ENCODE measurements around the gene SGO2. TPM values are rescaled to one million over a fixed set of nuclear protein-coding genes. Genes with fewer than 3 reads are reported as not detected.
A peak's percentile ranks its signal among the peaks of the same experiment; 100 is the strongest.

The SGO2 gene
- total RNA-seq, 1 donor from 2014 or later = 6.6 TPM

DNA sequence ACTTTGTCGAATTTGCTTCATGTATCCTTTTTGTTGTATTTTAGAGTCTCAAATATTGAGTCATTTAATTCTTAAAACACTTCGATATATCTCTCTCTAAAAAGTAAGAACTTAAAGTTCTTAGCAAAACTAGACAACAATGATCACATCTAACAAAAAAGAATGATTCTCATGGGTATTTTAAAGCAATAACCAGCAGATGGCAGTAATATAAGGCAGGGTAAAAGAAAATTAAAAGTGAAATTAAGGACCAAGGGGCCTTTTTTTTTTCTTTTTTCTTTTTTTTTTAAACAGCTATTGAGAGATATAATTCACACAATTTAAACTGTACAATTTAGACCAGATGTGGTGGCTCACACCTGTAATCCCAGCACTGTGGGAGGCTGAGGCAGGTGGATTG, 50.0 kb downstream of the SGO2 start:
- H3K36me3 Mint-ChIP-seq (ENCODE audit: unreplicated experiment) = no peaks in the 10 kb centered on the region
- H3K9me3 Mint-ChIP-seq (ENCODE audit: unreplicated experiment) = no peaks in the 10 kb centered on the region
- TF ChIP-seq, protein P1, sequence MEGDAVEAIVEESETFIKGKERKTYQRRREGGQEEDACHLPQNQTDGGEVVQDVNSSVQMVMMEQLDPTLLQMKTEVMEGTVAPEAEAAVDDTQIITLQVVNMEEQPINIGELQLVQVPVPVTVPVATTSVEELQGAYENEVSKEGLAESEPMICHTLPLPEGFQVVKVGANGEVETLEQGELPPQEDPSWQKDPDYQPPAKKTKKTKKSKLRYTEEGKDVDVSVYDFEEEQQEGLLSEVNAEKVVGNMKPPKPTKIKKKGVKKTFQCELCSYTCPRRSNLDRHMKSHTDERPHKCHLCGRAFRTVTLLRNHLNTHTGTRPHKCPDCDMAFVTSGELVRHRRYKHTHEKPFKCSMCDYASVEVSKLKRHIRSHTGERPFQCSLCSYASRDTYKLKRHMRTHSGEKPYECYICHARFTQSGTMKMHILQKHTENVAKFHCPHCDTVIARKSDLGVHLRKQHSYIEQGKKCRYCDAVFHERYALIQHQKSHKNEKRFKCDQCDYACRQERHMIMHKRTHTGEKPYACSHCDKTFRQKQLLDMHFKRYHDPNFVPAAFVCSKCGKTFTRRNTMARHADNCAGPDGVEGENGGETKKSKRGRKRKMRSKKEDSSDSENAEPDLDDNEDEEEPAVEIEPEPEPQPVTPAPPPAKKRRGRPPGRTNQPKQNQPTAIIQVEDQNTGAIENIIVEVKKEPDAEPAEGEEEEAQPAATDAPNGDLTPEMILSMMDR (IDR thresholded peaks at IDR 0.05; ENCODE audit: partially characterized antibody, unreplicated experiment) = no peak
- no peaks in the 10 kb centered on the region for H3K4me1 Mint-ChIP-seq (ENCODE audit: low read depth, unreplicated experiment)
- H3K27ac Mint-ChIP-seq (ENCODE audit: unreplicated experiment) = no peak overlapping the region
- no peaks in the 10 kb centered on the region for H3K27me3 Mint-ChIP-seq (ENCODE audit: unreplicated experiment)
- no peak overlapping the region for H3K4me3 Mint-ChIP-seq (ENCODE audit: unreplicated experiment)
- DNase-seq = no peak

- H3K27ac Mint-ChIP-seq (ENCODE audit: unreplicated experiment) = no peak overlapping the region
- TF ChIP-seq, protein P1 (IDR thresholded peaks at IDR 0.05; ENCODE audit: partially characterized antibody, unreplicated experiment) = peak; percentile 35
- no peaks in the 10 kb centered on the region for H3K9me3 Mint-ChIP-seq (ENCODE audit: unreplicated experiment)
- no peak for DNase-seq
- H3K4me1 Mint-ChIP-seq (ENCODE audit: low read depth, unreplicated experiment) = no peaks in the 10 kb centered on the region
- no peaks in the 10 kb centered on the region for H3K36me3 Mint-ChIP-seq (ENCODE audit: unreplicated experiment)
- no peak overlapping the region for H3K4me3 Mint-ChIP-seq (ENCODE audit: unreplicated experiment)
- no peaks in the 10 kb centered on the region for H3K27me3 Mint-ChIP-seq (ENCODE audit: unreplicated experiment)
These were observed 51.0 kb downstream of the SGO2 start for GRCh38 chr2:200577027-200577426.

- H3K9me3 Mint-ChIP-seq (ENCODE audit: unreplicated experiment) = no peaks in the 10 kb centered on the region
- no peaks in the 10 kb centered on the region for H3K36me3 Mint-ChIP-seq (ENCODE audit: unreplicated experiment)
- no peak overlapping the region for H3K4me3 Mint-ChIP-seq (ENCODE audit: unreplicated experiment)
- no peaks in the 10 kb centered on the region for H3K4me1 Mint-ChIP-seq (ENCODE audit: low read depth, unreplicated experiment)
- TF ChIP-seq, protein P1 (IDR thresholded peaks at IDR 0.05; ENCODE audit: partially characterized antibody, unreplicated experiment) = peak; percentile 41
- H3K27ac Mint-ChIP-seq (ENCODE audit: unreplicated experiment) = no peak overlapping the region
- no peaks in the 10 kb centered on the region for H3K27me3 Mint-ChIP-seq (ENCODE audit: unreplicated experiment)
- DNase-seq = no peak
These were observed 52.8 kb downstream of the SGO2 start for GRCh38 chr2:200578778-200579177.

GRCh38 chr2:200584639-200585038, 58.6 kb downstream of the SGO2 start:
- H3K4me3 Mint-ChIP-seq (ENCODE audit: unreplicated experiment) = no peak overlapping the region
- TF ChIP-seq, protein P1 (IDR thresholded peaks at IDR 0.05; ENCODE audit: partially characterized antibody, unreplicated experiment) = no peak
- peaks cover 3% of the 10 kb centered on the region for H3K4me1 Mint-ChIP-seq (ENCODE audit: low read depth, unreplicated experiment)
- DNase-seq = no peak
- H3K9me3 Mint-ChIP-seq (ENCODE audit: unreplicated experiment) = peaks cover 2% of the 10 kb centered on the region
- H3K27me3 Mint-ChIP-seq (ENCODE audit: unreplicated experiment) = peaks cover 6% of the 10 kb centered on the region
- no peaks in the 10 kb centered on the region for H3K36me3 Mint-ChIP-seq (ENCODE audit: unreplicated experiment)
- H3K27ac Mint-ChIP-seq (ENCODE audit: unreplicated experiment) = no peak overlapping the region

- Mint-ChIP-seq H3K4me1 (ENCODE audit: low read depth, unreplicated experiment) (peaks cover 3% of the 10 kb centered on the region), H3K27ac (ENCODE audit: unreplicated experiment) (no peak overlapping the region), H3K9me3 (ENCODE audit: unreplicated experiment) (peaks cover 4% of the 10 kb centered on the region), H3K36me3 (ENCODE audit: unreplicated experiment) (no peaks in the 10 kb centered on the region), H3K27me3 (ENCODE audit: unreplicated experiment) (peaks cover 6% of the 10 kb centered on the region), H3K4me3 (ENCODE audit: unreplicated experiment) (peak overlapping the region; percentile 95)
- no peak for DNase-seq
- TF ChIP-seq, protein P1 (IDR thresholded peaks at IDR 0.05; ENCODE audit: partially characterized antibody, unreplicated experiment) = no peak
These were observed 59.3 kb downstream of the SGO2 start for GRCh38 chr2:200585340-200585729.
